ENCODE data around the gene PIK3R6. TPM values are rescaled to one million over a fixed set of nuclear protein-coding genes. Genes with fewer than 3 reads are reported as not detected.

Gene PIK3R6
- total and polyA plus RNA-seq, 2 of the 4 experiments (the other 2 are of a cell fraction), result not detected

GRCh38 chr17:8789743-8790142 is 77.7 kb downstream of the PIK3R6 start:
- Histone ChIP-seq H4K8ac (ENCODE audit: low read depth in 2 of 2, low read length in 2 of 2) (no peak overlapping the region), H4K91ac (ENCODE audit: insufficient read depth, low read depth, low read length) (no peak overlapping the region)
- in situ Hi-C loops (cut with MboI; ENCODE audit: low sequenced_read_pairs), result loop anchor here (10.0 to 25.0 kb wide), 2 partner anchors 375 to 748 kb away; no protein-coding TSS in a partner anchor

More at GRCh38 chr17:8789743-8790142, 77.7 kb downstream of the PIK3R6 start:
- Histone ChIP-seq H3K18ac (ENCODE audit: low read depth, low read length) (no peak overlapping the region), H3K4me1 (ENCODE audit: control insufficient read depth, insufficient read depth, low read length) (no peaks in the 10 kb centered on the region), H3K9me3 (ENCODE audit: control insufficient read depth, insufficient read depth, low read length) (peaks cover 5% of the 10 kb centered on the region; the same call in 1 of the 2 replicates), H2BK15ac (ENCODE audit: low read depth, low read length) (no peak overlapping the region), H2BK120ac (ENCODE audit: low read depth, low read length) (no peak overlapping the region), H2AK9ac (replicated peaks; ENCODE audit: low read depth, low read length, poor library complexity) (no peak overlapping the region), H4K5ac (ENCODE audit: low read depth, low read length) (no peak overlapping the region), H4K20me1 (ENCODE audit: insufficient read depth, low read length) (no peaks in the 10 kb centered on the region), H3K4me2 (ENCODE audit: low read depth, low read length) (no peak overlapping the region), H2BK20ac (ENCODE audit: low read depth, low read length) (no peak overlapping the region), H2BK5ac (ENCODE audit: low read depth, low read length, poor library complexity, severe bottlenecking) (no peak overlapping the region), H3K4ac (ENCODE audit: low read depth, low read length) (no peak overlapping the region), H3K14ac (replicated peaks; ENCODE audit: low read depth, low read length) (no peak overlapping the region), H3K4me3 (ENCODE audit: insufficient read depth, low read depth, low read length) (no peak overlapping the region), H2AK5ac (ENCODE audit: low read depth, low read length) (no peak overlapping the region), H3K9ac (ENCODE audit: low read depth, low read length) (no peak overlapping the region), H3K36me3 (ENCODE audit: control insufficient read depth, insufficient read depth, low read length) (no peaks in the 10 kb centered on the region), H3K27ac (ENCODE audit: insufficient read depth, low read length) (no peak overlapping the region), H2AFZ (replicated peaks; ENCODE audit: low read length, poor library complexity) (peak overlapping the region; percentile 26), H3K79me1 (ENCODE audit: low read depth in 1 of 2, low read length in 2 of 2) (no peaks in the 10 kb centered on the region), H3K56ac (ENCODE audit: extremely low read depth, insufficient read depth, low read length) (no peak overlapping the region), H3K27me3 (ENCODE audit: control insufficient read depth, insufficient read depth, low read length) (no peaks in the 10 kb centered on the region; the same call in 1 of the 2 replicates), H3K9me1 (ENCODE audit: insufficient read depth, low read length) (no peaks in the 10 kb centered on the region), H3K23ac (ENCODE audit: low read depth, low read length) (no peak overlapping the region)
- dilution Hi-C loops (cut with HindIII; ENCODE audit: low sequenced_read_pairs, unreplicated experiment) (no loop called here), intact Hi-C loops (cut with micrococcal nuclease) (loop anchor here (10.0 kb wide), 2 partner anchors 725 to 735 kb away; no protein-coding TSS in a partner anchor)
- TF ChIP-seq POLR2A (IDR thresholded peaks at IDR 0.05; ENCODE audit: low read depth, low read length) (no peak), USF2 (IDR thresholded peaks at IDR 0.05; ENCODE audit: low read depth, low read length) (no peak), MAFK (IDR thresholded peaks at IDR 0.05; ENCODE audit: low read depth, low read length) (no peak), RAD21 (IDR thresholded peaks at IDR 0.05; ENCODE audit: low read length) (no peak)
- DNase-seq (no peak), ATAC-seq (ENCODE audit: low read depth) (no peak)
- POLR2A ChIA-PET (ENCODE audit: unreplicated experiment), result no interaction called here
- CTCF ChIA-PET, result no interaction called here
- BruUV-seq (replicated peaks), result no TSS peak
- 37% methylated on average over 4 of the region's 10 CpGs; no CpG with 5 or more reads in 1 of the 2 experiments for WGBS, 2 experiments (ENCODE audit: extremely low coverage in 2 of 2, insufficient read length in 1 of 2)
